Type B pancreatic cell (in vitro differentiated cells): ENCODE results near the gene TOP3B. TPM values are rescaled to one million over a fixed set of nuclear protein-coding genes. Genes with fewer than 3 reads are reported as not detected.

Experiments
- DNase-seq: peaks from one replicate; pipeline ENCODE4 v3.0.0; 2021; ENCODE audit warnings: mixed read lengths; ENCODE audit not compliant: unreplicated experiment; ENCODE audit errors: extremely low spot score
- H3K27ac Mint-ChIP-seq: 2 replicates; pipeline ENCODE4 v1.8.0; 2021; ENCODE audit warnings: mild to moderate bottlenecking, mixed read lengths
- H3K27me3 Mint-ChIP-seq: 2 replicates; pipeline ENCODE4 v1.8.0; 2021; ENCODE audit warnings: mixed read lengths
- H3K36me3 Mint-ChIP-seq: 2 replicates; pipeline ENCODE4 v1.8.0; 2021; ENCODE audit warnings: mixed read lengths
- H3K4me1 Mint-ChIP-seq: one replicate; pipeline ENCODE4 v1.8.0; 2021; ENCODE audit warnings: mixed read lengths; ENCODE audit not compliant: unreplicated experiment
- H3K4me3 Mint-ChIP-seq: 2 replicates; pipeline ENCODE4 v1.8.0; 2021; ENCODE audit warnings: mild to moderate bottlenecking, mixed read lengths
- H3K9me3 Mint-ChIP-seq: 2 replicates; pipeline ENCODE4 v1.8.0; 2021; ENCODE audit warnings: mixed read lengths
- total RNA-seq: library from RNA; stranded (reverse); gene quantifications from 2 replicates; pipeline ENCODE4 v1.2.1, GENCODE V29; 2021; ENCODE audit warnings: low replicate concordance
- TF ChIP-seq, protein P1 (sequence below): fragments of 200-600 bp; sonication (generic); conservative IDR thresholded peaks from 2 replicates; pipeline ENCODE4 v1.5.0; 2021; ENCODE audit warnings: antibody characterized with exemption, mild to moderate bottlenecking

TOP3B gene
- total RNA-seq, 1 donor from 2014 or later = 66.3 TPM

DNA sequence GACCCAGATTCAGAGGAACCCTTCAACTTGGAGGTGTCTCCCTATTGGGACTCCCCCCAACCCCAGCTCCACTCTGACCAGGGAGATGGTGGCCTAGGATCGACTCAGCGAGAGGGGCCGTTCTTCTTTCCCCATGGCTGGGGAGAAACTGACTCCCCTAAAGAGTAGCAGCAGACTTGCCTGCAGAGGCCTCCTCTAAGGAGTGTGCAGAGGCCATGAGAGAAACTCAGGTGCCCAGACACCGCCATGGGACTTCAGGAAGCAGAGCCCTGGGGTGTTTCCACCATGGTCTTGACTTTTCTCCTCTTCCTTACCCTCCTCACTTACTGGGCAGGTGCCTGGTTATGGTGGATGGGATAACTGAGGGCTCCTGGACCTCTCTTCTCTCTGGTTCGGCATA is 2.6 kb upstream of the TOP3B start:
- H3K27me3 Mint-ChIP-seq = peaks cover 19% of the 10 kb centered on the region
- no peak overlapping the region for H3K27ac Mint-ChIP-seq
- no peaks in the 10 kb centered on the region for H3K9me3 Mint-ChIP-seq

DNA sequence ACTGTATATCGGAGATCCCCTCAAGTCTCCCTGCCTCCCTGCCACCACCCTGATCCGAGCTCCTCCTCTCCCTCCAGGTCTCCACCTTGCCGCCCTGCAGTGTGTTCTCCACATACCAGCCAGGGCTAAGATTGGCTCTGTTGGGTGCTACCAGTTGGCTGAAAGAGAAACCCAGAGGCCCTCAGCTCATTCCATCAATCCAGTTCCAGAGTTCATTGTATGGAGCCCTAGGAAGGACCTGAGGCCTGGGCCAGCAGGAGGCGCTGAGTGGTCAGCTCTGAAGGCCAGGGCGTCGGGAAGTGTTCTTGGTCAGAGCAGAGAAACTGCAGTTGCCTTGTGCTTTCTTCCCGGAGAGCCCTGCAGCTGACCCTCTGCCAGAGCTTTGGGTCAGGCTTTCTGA is 2.2 kb upstream of the TOP3B start:
- Mint-ChIP-seq H3K36me3 (no peaks in the 10 kb centered on the region), H3K27ac (no peak overlapping the region), H3K9me3 (no peaks in the 10 kb centered on the region), H3K4me1 (peaks cover 15% of the 10 kb centered on the region), H3K27me3 (peaks cover 16% of the 10 kb centered on the region), H3K4me3 (peak overlapping the region; percentile 71)
- no peak for DNase-seq
- TF ChIP-seq, protein P1, sequence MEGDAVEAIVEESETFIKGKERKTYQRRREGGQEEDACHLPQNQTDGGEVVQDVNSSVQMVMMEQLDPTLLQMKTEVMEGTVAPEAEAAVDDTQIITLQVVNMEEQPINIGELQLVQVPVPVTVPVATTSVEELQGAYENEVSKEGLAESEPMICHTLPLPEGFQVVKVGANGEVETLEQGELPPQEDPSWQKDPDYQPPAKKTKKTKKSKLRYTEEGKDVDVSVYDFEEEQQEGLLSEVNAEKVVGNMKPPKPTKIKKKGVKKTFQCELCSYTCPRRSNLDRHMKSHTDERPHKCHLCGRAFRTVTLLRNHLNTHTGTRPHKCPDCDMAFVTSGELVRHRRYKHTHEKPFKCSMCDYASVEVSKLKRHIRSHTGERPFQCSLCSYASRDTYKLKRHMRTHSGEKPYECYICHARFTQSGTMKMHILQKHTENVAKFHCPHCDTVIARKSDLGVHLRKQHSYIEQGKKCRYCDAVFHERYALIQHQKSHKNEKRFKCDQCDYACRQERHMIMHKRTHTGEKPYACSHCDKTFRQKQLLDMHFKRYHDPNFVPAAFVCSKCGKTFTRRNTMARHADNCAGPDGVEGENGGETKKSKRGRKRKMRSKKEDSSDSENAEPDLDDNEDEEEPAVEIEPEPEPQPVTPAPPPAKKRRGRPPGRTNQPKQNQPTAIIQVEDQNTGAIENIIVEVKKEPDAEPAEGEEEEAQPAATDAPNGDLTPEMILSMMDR = peak; percentile 63

More for the DNA sequence above, 2.6 kb upstream of the TOP3B start:
- Mint-ChIP-seq H3K36me3 (no peaks in the 10 kb centered on the region), H3K4me1 (peaks cover 11% of the 10 kb centered on the region), H3K4me3 (no peak overlapping the region)
- TF ChIP-seq, protein P1 = no peak
- DNase-seq = no peak

DNA sequence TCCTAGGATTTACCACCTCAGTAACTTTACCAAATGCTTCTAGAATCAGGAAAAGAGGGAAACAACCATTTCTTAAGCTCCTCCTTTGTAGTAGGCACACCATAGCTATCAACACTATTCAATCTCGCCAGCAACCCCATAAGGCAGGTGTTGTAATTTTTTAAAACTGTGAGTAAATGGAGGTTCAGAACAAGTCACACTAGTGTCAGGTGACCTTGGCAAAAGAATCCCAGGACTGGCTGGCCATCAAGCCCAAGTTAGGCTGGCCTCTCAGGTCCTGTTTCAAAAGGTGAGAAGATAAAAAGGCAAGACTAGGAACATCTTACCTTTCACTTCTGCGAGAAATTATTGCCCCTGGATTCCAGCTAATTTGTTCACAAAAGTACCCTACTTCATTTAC is 713 bp downstream of the TOP3B start:
- H3K27ac Mint-ChIP-seq = peak overlapping the region; percentile 75
- no peak for DNase-seq

DNA sequence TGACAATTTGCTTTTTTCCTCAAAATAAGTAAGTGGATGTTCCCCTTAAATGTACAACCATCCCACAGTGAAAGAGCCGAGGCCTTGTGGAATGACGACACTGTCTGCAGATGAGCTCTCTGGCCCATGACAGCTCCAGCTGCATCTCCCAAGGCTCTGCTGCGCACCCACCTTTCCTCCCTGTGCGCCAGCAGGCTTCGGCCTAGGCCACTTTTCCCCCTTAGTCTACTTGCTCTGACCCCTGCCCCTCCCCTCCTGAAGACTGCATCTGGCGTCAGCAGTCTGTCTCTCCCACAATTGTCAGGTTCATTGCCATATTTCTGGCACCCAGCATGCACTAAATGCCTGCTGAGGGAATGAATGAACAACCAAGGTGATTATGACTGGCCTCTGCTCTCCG is 2.0 kb downstream of the TOP3B start:
- Mint-ChIP-seq H3K27ac (no peak overlapping the region), H3K4me1 (peaks cover 15% of the 10 kb centered on the region), H3K4me3 (no peak overlapping the region), H3K27me3 (no peaks in the 10 kb centered on the region), H3K36me3 (no peaks in the 10 kb centered on the region), H3K9me3 (no peaks in the 10 kb centered on the region)
- TF ChIP-seq, protein P1 = no peak
- no peak for DNase-seq

More for the DNA sequence above, 713 bp downstream of the TOP3B start:
- Mint-ChIP-seq H3K36me3 (no peaks in the 10 kb centered on the region), H3K9me3 (no peaks in the 10 kb centered on the region), H3K27me3 (no peaks in the 10 kb centered on the region), H3K4me3 (peak overlapping the region; percentile 90), H3K4me1 (peaks cover 15% of the 10 kb centered on the region)
- TF ChIP-seq, protein P1 = no peak

DNA sequence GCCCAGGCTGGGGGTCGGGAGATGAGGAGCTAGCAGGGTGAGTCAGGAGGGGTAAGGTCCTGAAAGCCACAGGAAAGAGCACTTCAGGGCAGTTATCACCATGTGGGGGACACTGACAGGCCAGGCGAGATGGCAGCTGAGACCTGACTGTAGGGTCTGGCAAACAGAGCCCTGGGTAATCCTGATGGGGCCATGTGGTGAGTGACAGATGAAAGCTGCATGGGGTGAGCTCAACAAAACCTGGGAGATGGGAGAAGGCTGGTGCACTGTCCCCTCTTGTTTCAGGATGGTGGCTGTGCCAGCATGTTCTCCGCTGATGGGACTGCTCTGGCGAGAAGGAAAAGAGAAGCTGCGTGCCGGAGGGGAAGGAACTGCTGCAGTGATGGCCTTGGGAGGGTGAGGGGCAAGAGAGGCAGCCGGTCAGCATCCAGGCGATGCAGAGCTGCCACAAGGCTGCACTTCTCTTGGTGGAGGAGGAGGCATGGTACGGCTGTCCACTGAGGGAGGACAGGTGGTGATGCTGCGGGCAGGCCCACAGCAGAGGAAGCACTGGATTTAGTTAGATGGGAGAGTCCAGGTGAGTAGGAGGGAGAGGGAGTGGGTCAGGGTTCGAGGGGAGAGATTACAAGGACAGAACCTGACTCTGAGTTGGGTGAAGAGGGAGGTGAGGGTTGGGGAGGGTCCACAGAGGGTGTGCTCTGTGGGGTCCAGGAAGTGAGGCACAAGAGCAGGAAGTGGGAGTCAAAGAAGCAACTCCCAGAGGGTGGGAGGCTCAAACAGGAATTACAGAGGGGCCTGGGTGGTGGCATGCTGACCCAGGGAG is 3.8 kb downstream of the TOP3B start:
- H3K4me1 Mint-ChIP-seq = peaks cover 15% of the 10 kb centered on the region

More for the DNA sequence above, 3.8 kb downstream of the TOP3B start:
- peak overlapping the region; percentile 60 for H3K4me3 Mint-ChIP-seq
- DNase-seq = no peak
- peak overlapping the region; percentile 32 for H3K27ac Mint-ChIP-seq
- TF ChIP-seq, protein P1 = no peak
- peaks cover 3% of the 10 kb centered on the region for H3K36me3 Mint-ChIP-seq
- no peaks in the 10 kb centered on the region for H3K9me3 Mint-ChIP-seq
- H3K27me3 Mint-ChIP-seq = no peaks in the 10 kb centered on the region
